RWPE2 (cell line): ENCODE measurements around the gene GABPB1.
A peak's percentile ranks its signal among the peaks of the same experiment; 100 is the strongest.

Source experiments
- ATAC-seq: fragments of 200-7000 bp; cut with Tn5 transposase; 3 replicates; pipeline ENCODE4 v1.9.1; 2021; ENCODE audit warnings: low read depth
- DNase-seq: peaks from one replicate; pipeline ENCODE4 v3.0.0-alpha.2; 2020; ENCODE audit warnings: low spot score
- H3K27ac ChIP-seq: fragments of 450-650 bp; 2 replicates; pipeline ENCODE4 v1.5.1; 2017; ENCODE audit warnings: mild to moderate bottlenecking; ENCODE audit not compliant: poor library complexity, severe bottlenecking
- H3K27me3 ChIP-seq: fragments of 250-450 bp; sonication (Bioruptor Pico); 2 replicates; pipeline ENCODE4 v1.5.1; 2021; ENCODE audit warnings: mild to moderate bottlenecking, moderate library complexity; ENCODE audit not compliant: insufficient read depth, poor library complexity, severe bottlenecking
- H3K36me3 ChIP-seq: fragments of 250-450 bp; sonication (Bioruptor Pico); 2 replicates; pipeline ENCODE4 v1.5.1; 2020; ENCODE audit warnings: low read depth, mild to moderate bottlenecking, moderate library complexity
- H3K4me1 ChIP-seq: fragments of 250-450 bp; sonication (Bioruptor Pico); 2 replicates; pipeline ENCODE4 v1.5.1; 2021; ENCODE audit warnings: mild to moderate bottlenecking, moderate library complexity; ENCODE audit not compliant: insufficient read depth, poor library complexity, severe bottlenecking
- H3K4me3 ChIP-seq: fragments of 250-450 bp; sonication (Bioruptor Pico); 2 replicates; pipeline ENCODE4 v1.5.1; 2021; ENCODE audit warnings: mild to moderate bottlenecking, moderate library complexity; ENCODE audit not compliant: severe bottlenecking
- H3K9me3 ChIP-seq: fragments of 250-450 bp; sonication (Bioruptor Pico); 2 replicates; pipeline ENCODE4 v1.5.1; 2021; ENCODE audit warnings: mild to moderate bottlenecking, moderate library complexity; ENCODE audit not compliant: severe bottlenecking
- CTCF ChIP-seq: fragments of 450-650 bp; IDR thresholded peaks from one replicate; pipeline ENCODE4 v1.5.1; 2017; ENCODE audit warnings: mild to moderate bottlenecking, moderate library complexity; ENCODE audit not compliant: poor library complexity, severe bottlenecking

GABPB1 gene

GRCh38 chr15:50365570-50365969 lies 10.6 kb upstream of the GABPB1 start:
- Histone ChIP-seq H3K27ac (no peak overlapping the region), H3K4me1 (no peaks in the 10 kb centered on the region), H3K9me3 (no peaks in the 10 kb centered on the region), H3K4me3 (no peak overlapping the region), H3K27me3 (no peaks in the 10 kb centered on the region), H3K36me3 (peaks cover 63% of the 10 kb centered on the region)
- ATAC-seq (no peak), DNase-seq (no peak)
- TF ChIP-seq CTCF: no peak

GRCh38 chr15:50363612-50364011 lies 8.6 kb upstream of the GABPB1 start:
- H3K36me3 ChIP-seq: peaks cover 78% of the 10 kb centered on the region
- H3K27ac ChIP-seq: no peak overlapping the region
- DNase-seq (no peak), ATAC-seq (no peak)
- H3K9me3 ChIP-seq: no peaks in the 10 kb centered on the region
- no peaks in the 10 kb centered on the region for H3K27me3 ChIP-seq
- H3K4me1 ChIP-seq: no peaks in the 10 kb centered on the region
- no peak for TF ChIP-seq CTCF
- no peak overlapping the region for H3K4me3 ChIP-seq

- Histone ChIP-seq H3K27me3 (no peaks in the 10 kb centered on the region), H3K9me3 (no peaks in the 10 kb centered on the region), H3K4me3 (no peak overlapping the region), H3K4me1 (peaks cover 1% of the 10 kb centered on the region), H3K27ac (no peak overlapping the region), H3K36me3 (peaks cover 88% of the 10 kb centered on the region)
- ATAC-seq (no peak), DNase-seq (no peak)
- TF ChIP-seq CTCF: no peak
Measured at GRCh38 chr15:50361756-50362155, 6.8 kb upstream of the GABPB1 start.

- Histone ChIP-seq H3K4me3 (no peak overlapping the region), H3K27me3 (no peaks in the 10 kb centered on the region), H3K36me3 (peaks cover 76% of the 10 kb centered on the region), H3K27ac (no peak overlapping the region), H3K4me1 (peaks cover 7% of the 10 kb centered on the region), H3K9me3 (no peaks in the 10 kb centered on the region)
- no peak for DNase-seq
- ATAC-seq: no peak; the same call in 2 of the 3 replicates
- TF ChIP-seq CTCF: peak; percentile 52
Measured at GRCh38 chr15:50358845-50359244, 3.8 kb upstream of the GABPB1 start.

- peak overlapping the region; percentile 93 for H3K27ac ChIP-seq
- no peaks in the 10 kb centered on the region for H3K9me3 ChIP-seq
- DNase-seq (no peak), ATAC-seq (no peak)
- no peak for TF ChIP-seq CTCF
- peaks cover 58% of the 10 kb centered on the region for H3K36me3 ChIP-seq
- H3K27me3 ChIP-seq: no peaks in the 10 kb centered on the region
- H3K4me1 ChIP-seq: peaks cover 15% of the 10 kb centered on the region
- peak overlapping the region; percentile 90 for H3K4me3 ChIP-seq
Measured at GRCh38 chr15:50355980-50356379, 982 bp upstream of the GABPB1 start.
